Ovary (tissue), 9 donors: ENCODE measurements around the gene PRAME. TPM values are rescaled to one million over a fixed set of nuclear protein-coding genes. Genes with fewer than 3 reads are reported as not detected.

Source experiments
- DNase-seq, 5 donors: peaks; one replicate each; pipeline ENCODE4 v3.0.0-alpha.2; 2019 to 2020
- H3K27ac ChIP-seq, 2 donors: fragments of 200-600 bp; one replicate each; pipeline versions ENCODE4 v1.5.1 to v1.8.0; 2019 to 2022
- H3K27me3 ChIP-seq: fragments of 200-600 bp; one replicate; pipeline ENCODE4 v1.8.0; 2022
- H3K36me3 ChIP-seq: fragments of 200-600 bp; sonication (generic); one replicate; pipeline ENCODE4 v1.5.1; 2019
- H3K4me1 ChIP-seq: one replicate; pipeline ENCODE4 v1.8.1; 2013; ENCODE audit warnings: mild to moderate bottlenecking, moderate library complexity; ENCODE audit not compliant: insufficient read depth
- H3K4me3 ChIP-seq: fragments of 200-600 bp; sonication (generic); one replicate; pipeline ENCODE4 v1.5.1; 2017
- H3K9me3 ChIP-seq, 2 donors: fragments of 200-600 bp in 1 of 2; sonication (generic) in 1 of 2; one replicate each; pipeline versions ENCODE4 v1.5.1 to v1.8.1; 2013 to 2019; ENCODE audit warnings: mild to moderate bottlenecking in 1 of 2, moderate library complexity in 1 of 2
- EP300 ChIP-seq: sonication (generic); formaldehyde crosslinking; IDR thresholded peaks from one replicate; pipeline ENCODE4 v1.6.1; 2017; ENCODE audit warnings: antibody characterized with exemption
- POLR2A ChIP-seq: fragments of 450-650 bp; IDR thresholded peaks from one replicate; pipeline ENCODE4 v1.6.1; 2017; ENCODE audit warnings: antibody characterized with exemption, mild to moderate bottlenecking, moderate library complexity
- WGBS, 3 donors: extraction: QIAGEN DNeasy Blood & Tissue Kit in 1 of 3; methylation state at CpG; one replicate each; pipeline versions ENCODE4 v1.1.5 to v1.1.7; 2013 to 2017; 5-methylcytosine and 5-hydroxymethylcytosine counted together
- intact Hi-C, 4 donors: fragments of 100-400 bp; cut with DNase I; formaldehyde crosslinking; loops; one replicate each; pipeline versions ENCODE4 v1.11.0 to v1.15.1; 2022 to 2023
- polyA plus RNA-seq, 2 donors: library from polyadenylated mRNA; stranded (reverse); fragments of 200-250 nt in 1 of 2; fragments of 350-450 nt in 1 of 2; fragmentation: Illumina TruSeq in 1 of 2; extraction: RNeasy Lipid Tissue Mini Kit (QIAGEN cat#74804) in 1 of 2; gene quantifications; one replicate each; pipeline ENCODE4 v1.2.3, GENCODE V29; 2013 to 2014
- total RNA-seq, 7 donors: library from RNA; depleted of rRNA in 2 of 7; stranded (reverse); fragments of >200 nt in 2 of 7; fragmentation: NEBNext Ultra II Directional in 3 of 7; extraction: Animal tissue kit (Norgen Biotek cat#: 25700) in 3 of 7; gene quantifications; one replicate each; pipeline versions ENCODE4 v1.1.0 to v1.2.4, GENCODE V29; 2016 to 2023
- TF ChIP-seq, protein P1 (sequence below), 3 donors: fragments of 450-650 bp in 2 of 3; fragments of 200-600 bp in 1 of 3; IDR thresholded peaks; one replicate each; pipeline versions ENCODE4 v1.5.1 to v1.8.0; 2016 to 2022; ENCODE audit warnings: antibody characterized with exemption in 3 of 3, mild to moderate bottlenecking in 1 of 3
- donor health status: DM: no; HTN: no; CAD: no; lungs with moderate emphysema.
- donor health status: DM: no; HTN: no; CAD: no.
- donor health status: Bipolar disorder and iron deficiency.
- donor health status: DM: yes; HTN: yes; CAD: no.
- donor health status: DM: no; HTN: no; CAD: no.
- donor health status: DM: yes; HTN: yes; CAD: no.

The PRAME gene
- total and polyA plus RNA-seq, 9 donors = 1.3 to 18.0 (median 2.8) TPM

DNA sequence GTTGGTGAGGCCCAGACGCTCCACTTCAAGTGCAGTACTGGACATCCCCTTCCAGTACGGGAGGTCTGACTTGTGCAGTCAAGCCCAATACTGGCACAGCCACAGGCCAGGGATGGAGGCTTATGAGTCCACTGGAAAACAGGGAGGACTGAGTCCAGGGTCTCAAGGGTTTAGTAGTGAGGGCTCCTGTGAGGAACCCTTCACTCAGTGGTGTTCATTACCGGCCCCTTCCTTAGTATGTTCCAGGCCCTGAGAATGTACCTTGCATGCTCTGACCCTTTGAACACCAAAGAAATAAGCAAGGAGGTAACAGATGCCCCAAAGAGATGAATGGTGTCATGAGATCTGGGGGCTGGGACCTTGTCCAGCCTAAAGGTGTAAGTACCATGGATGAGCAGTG, 11.8 kb downstream of the PRAME start:
- TF ChIP-seq, protein P1, sequence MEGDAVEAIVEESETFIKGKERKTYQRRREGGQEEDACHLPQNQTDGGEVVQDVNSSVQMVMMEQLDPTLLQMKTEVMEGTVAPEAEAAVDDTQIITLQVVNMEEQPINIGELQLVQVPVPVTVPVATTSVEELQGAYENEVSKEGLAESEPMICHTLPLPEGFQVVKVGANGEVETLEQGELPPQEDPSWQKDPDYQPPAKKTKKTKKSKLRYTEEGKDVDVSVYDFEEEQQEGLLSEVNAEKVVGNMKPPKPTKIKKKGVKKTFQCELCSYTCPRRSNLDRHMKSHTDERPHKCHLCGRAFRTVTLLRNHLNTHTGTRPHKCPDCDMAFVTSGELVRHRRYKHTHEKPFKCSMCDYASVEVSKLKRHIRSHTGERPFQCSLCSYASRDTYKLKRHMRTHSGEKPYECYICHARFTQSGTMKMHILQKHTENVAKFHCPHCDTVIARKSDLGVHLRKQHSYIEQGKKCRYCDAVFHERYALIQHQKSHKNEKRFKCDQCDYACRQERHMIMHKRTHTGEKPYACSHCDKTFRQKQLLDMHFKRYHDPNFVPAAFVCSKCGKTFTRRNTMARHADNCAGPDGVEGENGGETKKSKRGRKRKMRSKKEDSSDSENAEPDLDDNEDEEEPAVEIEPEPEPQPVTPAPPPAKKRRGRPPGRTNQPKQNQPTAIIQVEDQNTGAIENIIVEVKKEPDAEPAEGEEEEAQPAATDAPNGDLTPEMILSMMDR (IDR thresholded peaks at IDR 0.05) = no peak
- TF ChIP-seq POLR2A (no peak), EP300 (no peak)
- 83 to 92% (median 87%) methylated on average over 3 of the region's 3 CpGs for WGBS, 3 donors
- H3K9me3 ChIP-seq = no peaks in the 10 kb centered on the region
- H3K27ac ChIP-seq = no peak overlapping the region
- DNase-seq = no peak
- no peaks in the 10 kb centered on the region for H3K27me3 ChIP-seq
- no peak overlapping the region for H3K4me3 ChIP-seq
- intact Hi-C loops = no loop called here
- no peaks in the 10 kb centered on the region for H3K4me1 ChIP-seq
- H3K36me3 ChIP-seq = no peaks in the 10 kb centered on the region

DNA sequence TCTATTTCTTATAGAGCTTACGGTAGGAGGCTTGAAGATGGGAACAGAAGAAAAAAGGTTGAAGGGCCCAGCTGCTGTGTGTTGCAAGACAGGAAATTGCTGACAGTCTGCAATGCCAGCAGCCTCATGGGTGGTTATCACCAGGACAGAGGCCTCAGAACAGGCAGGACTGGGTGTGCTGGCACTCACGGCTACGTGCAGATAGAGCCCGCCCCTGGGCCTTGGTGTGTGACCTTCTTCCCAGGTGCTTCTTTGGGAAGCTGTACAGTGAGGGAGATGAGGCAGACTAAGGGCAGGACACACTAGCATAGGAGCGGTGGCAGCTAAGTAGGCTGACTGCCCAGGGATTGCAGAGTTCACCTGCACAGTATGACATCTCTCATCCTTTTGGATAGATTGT, 12.6 kb downstream of the PRAME start:
- Histone ChIP-seq H3K4me1 (no peaks in the 10 kb centered on the region), H3K4me3 (no peak overlapping the region), H3K27ac (no peak overlapping the region), H3K36me3 (no peaks in the 10 kb centered on the region), H3K9me3 (no peaks in the 10 kb centered on the region), H3K27me3 (no peaks in the 10 kb centered on the region)
- DNase-seq = no peak
- intact Hi-C loops = no loop called here
- TF ChIP-seq, protein P1 (IDR thresholded peaks at IDR 0.05) = no peak
- TF ChIP-seq POLR2A (no peak), EP300 (no peak)
- WGBS, 3 donors = 46 to 58% (median 54%) methylated on average over 5 of the region's 5 CpGs

DNA sequence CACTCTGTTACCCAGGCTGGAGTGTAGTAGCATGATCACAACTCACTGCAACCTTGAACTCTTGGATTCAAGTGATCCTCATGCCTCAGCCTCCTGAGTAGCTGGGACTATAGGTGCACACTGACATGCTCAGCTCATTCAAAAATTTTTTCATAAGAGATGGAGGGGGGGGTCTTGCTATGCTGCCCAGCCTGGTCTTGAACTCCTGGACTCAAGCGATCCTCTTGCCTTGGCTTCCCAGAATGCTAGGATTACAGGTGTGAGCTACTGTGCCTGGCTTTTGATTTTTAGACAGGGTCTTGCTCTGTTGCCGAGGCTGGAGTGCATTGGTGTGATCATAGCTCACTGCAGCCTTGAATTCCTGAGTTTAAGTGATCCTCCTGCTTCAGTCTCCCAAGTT, 14.0 kb downstream of the PRAME start:
- TF ChIP-seq EP300 (no peak), POLR2A (no peak)
- TF ChIP-seq, protein P1 (IDR thresholded peaks at IDR 0.05) = no peak
- no peak for DNase-seq
- intact Hi-C loops = no loop called here
- no peak overlapping the region for H3K27ac ChIP-seq
- 80 to 90% (median 85%) methylated on average over 2 of the region's 2 CpGs for WGBS, 3 donors
- no peak overlapping the region for H3K4me3 ChIP-seq
- no peaks in the 10 kb centered on the region for H3K27me3 ChIP-seq
- H3K9me3 ChIP-seq = no peaks in the 10 kb centered on the region
- H3K4me1 ChIP-seq = no peaks in the 10 kb centered on the region
- H3K36me3 ChIP-seq = no peaks in the 10 kb centered on the region

DNA sequence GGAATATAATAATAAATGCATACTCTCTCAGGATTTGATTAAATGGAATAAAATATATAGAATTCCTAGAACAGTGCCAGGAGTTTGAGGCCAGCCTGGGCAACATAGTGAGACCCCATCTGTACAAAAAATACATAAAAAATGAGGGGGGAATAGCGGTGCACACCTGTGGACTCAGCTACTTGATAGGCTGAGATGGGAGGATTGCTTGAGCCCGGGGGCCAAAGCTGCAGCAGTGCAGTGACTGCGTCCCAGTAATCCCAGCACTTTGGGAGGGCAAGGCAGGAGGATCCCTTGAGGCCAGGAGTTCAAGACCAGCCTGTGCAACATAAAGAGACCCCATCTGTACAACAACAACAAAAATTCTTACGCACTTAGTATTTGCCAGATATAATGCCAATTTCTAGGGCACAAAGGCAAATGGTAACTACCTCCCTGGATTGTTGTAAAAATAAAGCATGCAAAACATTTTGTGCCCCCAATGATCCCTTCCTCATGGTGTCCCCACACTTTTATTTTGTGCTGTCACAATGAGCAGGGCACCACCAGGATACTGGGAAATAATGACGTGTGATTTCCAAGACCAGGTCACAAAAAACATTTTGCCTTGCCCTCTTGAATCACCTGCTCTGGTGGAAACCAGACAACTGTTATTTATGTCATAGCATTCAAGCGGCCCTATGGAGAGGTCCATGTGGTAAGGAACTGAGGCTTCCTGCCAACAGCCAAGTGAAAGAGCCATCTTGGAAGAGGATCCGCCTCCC, 20.7 kb downstream of the PRAME start:
- H3K4me1 ChIP-seq = no peaks in the 10 kb centered on the region
- WGBS, 3 donors = 62 to 75% (median 67%) methylated on average over 7 of the region's 7 CpGs

More for the DNA sequence above, 20.7 kb downstream of the PRAME start:
- Histone ChIP-seq H3K9me3 (no peaks in the 10 kb centered on the region), H3K36me3 (no peaks in the 10 kb centered on the region), H3K4me3 (no peak overlapping the region), H3K27ac (no peak overlapping the region), H3K27me3 (no peaks in the 10 kb centered on the region)
- intact Hi-C loops = no loop called here
- DNase-seq = no peak
- no peak for TF ChIP-seq POLR2A
- TF ChIP-seq, protein P1 (IDR thresholded peaks at IDR 0.05) = no peak
- no peak for TF ChIP-seq EP300
